Measurements from ENCODE around the gene SERTM1.

The SERTM1 gene

DNA sequence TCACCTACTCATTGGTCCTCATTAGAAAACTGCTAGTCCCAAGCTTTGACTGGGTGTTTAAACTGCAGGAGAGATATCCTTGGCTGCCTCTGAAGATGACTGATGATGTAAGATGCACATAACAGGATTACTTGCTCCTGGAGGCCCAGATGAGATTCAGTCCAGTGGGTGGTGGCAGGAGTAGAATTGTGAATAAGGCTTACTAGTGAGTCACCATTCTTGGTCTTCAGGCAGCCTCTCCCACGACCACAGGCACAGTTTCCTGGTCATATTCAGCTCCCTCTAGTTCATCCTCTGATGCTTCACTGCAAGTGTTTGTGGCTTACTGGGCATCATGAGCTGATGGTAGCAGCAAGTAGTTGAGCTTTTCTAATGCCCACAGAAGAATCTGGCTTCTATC is 12.1 kb downstream of the SERTM1 start:
- H3K9me3 ChIP-seq (ENCODE audit: control insufficient read depth, insufficient read depth, low read length), result no peaks in the 10 kb centered on the region
- 0 out of 2 replicates have a peak, but pooled peaks cover 3% of the 10 kb centered on the region for H3K27me3 ChIP-seq (ENCODE audit: control insufficient read depth, low read length)
- no peaks in the 10 kb centered on the region for H4K20me1 ChIP-seq (ENCODE audit: control insufficient read depth, insufficient read depth, low read depth, low read length)
- no peaks in the 10 kb centered on the region for H3K36me3 ChIP-seq (ENCODE audit: control insufficient read depth, low read length)
- H3K4me3 ChIP-seq (ENCODE audit: low read length), result no peak overlapping the region
- no peak for TF ChIP-seq EZH2phosphoT487 (IDR thresholded peaks at IDR 0.05; ENCODE audit: borderline replicate concordance, low read length)
- no peaks in the 10 kb centered on the region for H3K4me1 ChIP-seq (ENCODE audit: control insufficient read depth, low read length)
- H3K9me2 ChIP-seq (replicated peaks; ENCODE audit: control insufficient read depth, low read length), result no peaks in the 10 kb centered on the region
- H3K79me2 ChIP-seq (ENCODE audit: control insufficient read depth, low read length), result no peaks in the 10 kb centered on the region
- H3K27ac ChIP-seq (ENCODE audit: low read depth, low read length), result no peak overlapping the region
- no peaks in the 10 kb centered on the region for H3F3A ChIP-seq (ENCODE audit: control insufficient read depth, insufficient read depth)
- no peak overlapping the region for H3K4me2 ChIP-seq (ENCODE audit: low read length)

- H3K9me3 ChIP-seq (ENCODE audit: control insufficient read depth, insufficient read depth, low read length), result no peaks in the 10 kb centered on the region
- H3F3A ChIP-seq (ENCODE audit: control insufficient read depth, insufficient read depth), result no peaks in the 10 kb centered on the region
- H3K4me2 ChIP-seq (ENCODE audit: low read length), result no peak overlapping the region
- no peak overlapping the region for H3K27ac ChIP-seq (ENCODE audit: low read depth, low read length)
- H3K4me3 ChIP-seq (ENCODE audit: low read length), result no peak overlapping the region
- no peaks in the 10 kb centered on the region for H3K79me2 ChIP-seq (ENCODE audit: control insufficient read depth, low read length)
- TF ChIP-seq EZH2phosphoT487 (IDR thresholded peaks at IDR 0.05; ENCODE audit: borderline replicate concordance, low read length) (no peak), CTCF (IDR thresholded peaks at IDR 0.05; ENCODE audit: low read depth, low read length, poor library complexity, severe bottlenecking) (no peak)
- peaks cover 14% of the 10 kb centered on the region; the same call in 1 of the 2 replicates for H3K27me3 ChIP-seq (ENCODE audit: control insufficient read depth, low read length)
- no peaks in the 10 kb centered on the region for H4K20me1 ChIP-seq (ENCODE audit: control insufficient read depth, insufficient read depth, low read depth, low read length)
- H3K36me3 ChIP-seq (ENCODE audit: control insufficient read depth, low read length), result no peaks in the 10 kb centered on the region
- no peaks in the 10 kb centered on the region for H3K4me1 ChIP-seq (ENCODE audit: control insufficient read depth, low read length)
- no peaks in the 10 kb centered on the region for H3K9me2 ChIP-seq (replicated peaks; ENCODE audit: control insufficient read depth, low read length)
These were observed 22.7 kb downstream of the SERTM1 start for GRCh38 chr13:36696410-36697010.

DNA sequence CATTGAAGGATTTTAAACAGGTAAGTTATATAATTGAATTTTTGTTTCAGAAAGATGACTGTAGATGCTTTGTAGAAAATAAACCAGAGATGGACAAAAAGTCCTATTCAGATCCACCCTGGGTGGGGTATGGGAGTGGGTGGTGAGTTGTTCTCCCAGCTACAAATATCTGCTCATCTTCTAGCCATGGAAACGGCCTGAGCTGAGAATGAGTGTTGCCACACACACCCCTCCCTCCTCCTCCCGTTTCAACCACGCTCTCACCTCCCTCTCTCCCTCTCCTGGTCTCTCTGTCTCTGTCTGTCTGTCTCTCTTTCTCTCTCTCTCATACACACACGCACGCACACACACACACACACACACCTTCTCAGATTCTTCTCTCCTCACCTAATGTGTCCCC is 26.4 kb downstream of the SERTM1 start:
- Histone ChIP-seq H3K9me3 (ENCODE audit: control insufficient read depth, insufficient read depth, low read length) (no peaks in the 10 kb centered on the region), H3K4me3 (ENCODE audit: low read length) (no peak overlapping the region), H3K79me2 (ENCODE audit: control insufficient read depth, low read length) (no peaks in the 10 kb centered on the region), H4K20me1 (ENCODE audit: control insufficient read depth, insufficient read depth, low read depth, low read length) (no peaks in the 10 kb centered on the region), H3K27ac (ENCODE audit: low read depth, low read length) (no peak overlapping the region), H3K4me1 (ENCODE audit: control insufficient read depth, low read length) (no peaks in the 10 kb centered on the region), H3K4me2 (ENCODE audit: low read length) (no peak overlapping the region), H3K9me2 (replicated peaks; ENCODE audit: control insufficient read depth, low read length) (no peaks in the 10 kb centered on the region), H3F3A (ENCODE audit: control insufficient read depth, insufficient read depth) (no peaks in the 10 kb centered on the region), H3K27me3 (ENCODE audit: control insufficient read depth, low read length) (0 out of 2 replicates have a peak, but pooled peaks cover 4% of the 10 kb centered on the region), H3K36me3 (ENCODE audit: control insufficient read depth, low read length) (no peaks in the 10 kb centered on the region)
- TF ChIP-seq CTCF (IDR thresholded peaks at IDR 0.05; ENCODE audit: low read depth, low read length, poor library complexity, severe bottlenecking) (no peak), EZH2phosphoT487 (IDR thresholded peaks at IDR 0.05; ENCODE audit: borderline replicate concordance, low read length) (no peak)

- no peak overlapping the region for H3K27ac ChIP-seq (ENCODE audit: low read depth, low read length)
- H3K4me3 ChIP-seq (ENCODE audit: low read length), result no peak overlapping the region
- H3F3A ChIP-seq (ENCODE audit: control insufficient read depth, insufficient read depth), result no peaks in the 10 kb centered on the region
- H3K36me3 ChIP-seq (ENCODE audit: control insufficient read depth, low read length), result no peaks in the 10 kb centered on the region
- H3K9me3 ChIP-seq (ENCODE audit: control insufficient read depth, insufficient read depth, low read length), result no peaks in the 10 kb centered on the region
- no peaks in the 10 kb centered on the region for H3K9me2 ChIP-seq (replicated peaks; ENCODE audit: control insufficient read depth, low read length)
- H4K20me1 ChIP-seq (ENCODE audit: control insufficient read depth, insufficient read depth, low read depth, low read length), result no peaks in the 10 kb centered on the region
- no peak for TF ChIP-seq CTCF (IDR thresholded peaks at IDR 0.05; ENCODE audit: low read depth, low read length, poor library complexity, severe bottlenecking)
- TF ChIP-seq EZH2phosphoT487 (IDR thresholded peaks at IDR 0.05; ENCODE audit: borderline replicate concordance, low read length), result no peak
- H3K4me1 ChIP-seq (ENCODE audit: control insufficient read depth, low read length), result peaks cover 5% of the 10 kb centered on the region; the same call in 1 of the 2 replicates
- H3K4me2 ChIP-seq (ENCODE audit: low read length), result no peak overlapping the region
- no peaks in the 10 kb centered on the region; the same call in 1 of the 2 replicates for H3K27me3 ChIP-seq (ENCODE audit: control insufficient read depth, low read length)
- no peaks in the 10 kb centered on the region for H3K79me2 ChIP-seq (ENCODE audit: control insufficient read depth, low read length)
These were observed 32.9 kb downstream of the SERTM1 start for GRCh38 chr13:36706755-36707154.
